ENCODE measurements around the gene IL1RL1.

DNA sequence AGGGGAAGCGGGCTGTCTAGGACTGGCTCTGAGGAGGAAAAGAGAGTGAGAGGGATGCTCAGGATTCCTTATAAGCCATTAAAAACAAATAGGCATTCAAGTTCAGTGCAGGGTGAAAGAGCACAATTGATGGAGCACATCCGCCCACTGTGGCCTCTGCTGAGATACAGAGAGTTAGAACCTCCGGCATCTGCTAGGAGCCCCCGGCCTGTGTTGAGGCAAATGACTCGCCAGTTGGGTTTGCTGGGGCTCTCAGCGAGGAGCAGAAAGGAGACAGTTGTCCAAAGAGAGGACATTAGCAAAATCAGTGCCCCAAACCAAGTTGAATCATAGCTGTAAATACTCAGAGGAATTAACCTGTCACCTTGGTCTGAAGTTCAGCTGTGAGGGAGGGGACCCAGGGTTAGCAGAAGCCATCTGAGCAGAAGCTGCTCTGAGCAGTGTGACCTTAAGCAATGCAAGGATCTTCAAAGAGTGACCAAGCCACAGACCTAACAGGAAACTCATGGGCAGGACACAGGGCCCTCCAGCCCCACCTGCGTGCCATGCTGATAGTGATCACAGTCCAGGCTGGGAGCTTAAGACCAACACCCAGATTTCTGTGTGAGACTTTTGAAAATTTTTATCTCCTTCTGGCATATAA is 88.3 kb downstream of the IL1RL1 start:
- TF ChIP-seq, protein P1, sequence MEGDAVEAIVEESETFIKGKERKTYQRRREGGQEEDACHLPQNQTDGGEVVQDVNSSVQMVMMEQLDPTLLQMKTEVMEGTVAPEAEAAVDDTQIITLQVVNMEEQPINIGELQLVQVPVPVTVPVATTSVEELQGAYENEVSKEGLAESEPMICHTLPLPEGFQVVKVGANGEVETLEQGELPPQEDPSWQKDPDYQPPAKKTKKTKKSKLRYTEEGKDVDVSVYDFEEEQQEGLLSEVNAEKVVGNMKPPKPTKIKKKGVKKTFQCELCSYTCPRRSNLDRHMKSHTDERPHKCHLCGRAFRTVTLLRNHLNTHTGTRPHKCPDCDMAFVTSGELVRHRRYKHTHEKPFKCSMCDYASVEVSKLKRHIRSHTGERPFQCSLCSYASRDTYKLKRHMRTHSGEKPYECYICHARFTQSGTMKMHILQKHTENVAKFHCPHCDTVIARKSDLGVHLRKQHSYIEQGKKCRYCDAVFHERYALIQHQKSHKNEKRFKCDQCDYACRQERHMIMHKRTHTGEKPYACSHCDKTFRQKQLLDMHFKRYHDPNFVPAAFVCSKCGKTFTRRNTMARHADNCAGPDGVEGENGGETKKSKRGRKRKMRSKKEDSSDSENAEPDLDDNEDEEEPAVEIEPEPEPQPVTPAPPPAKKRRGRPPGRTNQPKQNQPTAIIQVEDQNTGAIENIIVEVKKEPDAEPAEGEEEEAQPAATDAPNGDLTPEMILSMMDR (IDR thresholded peaks at IDR 0.05), result no peak
- TF ChIP-seq, protein P2, sequence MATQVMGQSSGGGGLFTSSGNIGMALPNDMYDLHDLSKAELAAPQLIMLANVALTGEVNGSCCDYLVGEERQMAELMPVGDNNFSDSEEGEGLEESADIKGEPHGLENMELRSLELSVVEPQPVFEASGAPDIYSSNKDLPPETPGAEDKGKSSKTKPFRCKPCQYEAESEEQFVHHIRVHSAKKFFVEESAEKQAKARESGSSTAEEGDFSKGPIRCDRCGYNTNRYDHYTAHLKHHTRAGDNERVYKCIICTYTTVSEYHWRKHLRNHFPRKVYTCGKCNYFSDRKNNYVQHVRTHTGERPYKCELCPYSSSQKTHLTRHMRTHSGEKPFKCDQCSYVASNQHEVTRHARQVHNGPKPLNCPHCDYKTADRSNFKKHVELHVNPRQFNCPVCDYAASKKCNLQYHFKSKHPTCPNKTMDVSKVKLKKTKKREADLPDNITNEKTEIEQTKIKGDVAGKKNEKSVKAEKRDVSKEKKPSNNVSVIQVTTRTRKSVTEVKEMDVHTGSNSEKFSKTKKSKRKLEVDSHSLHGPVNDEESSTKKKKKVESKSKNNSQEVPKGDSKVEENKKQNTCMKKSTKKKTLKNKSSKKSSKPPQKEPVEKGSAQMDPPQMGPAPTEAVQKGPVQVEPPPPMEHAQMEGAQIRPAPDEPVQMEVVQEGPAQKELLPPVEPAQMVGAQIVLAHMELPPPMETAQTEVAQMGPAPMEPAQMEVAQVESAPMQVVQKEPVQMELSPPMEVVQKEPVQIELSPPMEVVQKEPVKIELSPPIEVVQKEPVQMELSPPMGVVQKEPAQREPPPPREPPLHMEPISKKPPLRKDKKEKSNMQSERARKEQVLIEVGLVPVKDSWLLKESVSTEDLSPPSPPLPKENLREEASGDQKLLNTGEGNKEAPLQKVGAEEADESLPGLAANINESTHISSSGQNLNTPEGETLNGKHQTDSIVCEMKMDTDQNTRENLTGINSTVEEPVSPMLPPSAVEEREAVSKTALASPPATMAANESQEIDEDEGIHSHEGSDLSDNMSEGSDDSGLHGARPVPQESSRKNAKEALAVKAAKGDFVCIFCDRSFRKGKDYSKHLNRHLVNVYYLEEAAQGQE (IDR thresholded peaks at IDR 0.05; ENCODE audit: insufficient read depth in 1 of 2, low read depth in 2 of 2, low read length in 1 of 2), result no peak
- TF ChIP-seq POLR2AphosphoS5 (IDR thresholded peaks at IDR 0.05; ENCODE audit: low read depth, low read length) (no peak), TCF7L2 (IDR thresholded peaks at IDR 0.05; ENCODE audit: low read depth, low read length) (no peak)

All from Panc1 (cell line).